ENCODE results near the gene CDK2AP2. TPM values are rescaled to one million over a fixed set of nuclear protein-coding genes. Genes with fewer than 3 reads are reported as not detected.

Gene CDK2AP2
- total and polyA plus RNA-seq, 9 of the 15 experiments (the other 6 are each of a cell fraction or from before 2014, with no cell fraction given) = 4.4 to 47.4 (median 21.7) TPM

DNA sequence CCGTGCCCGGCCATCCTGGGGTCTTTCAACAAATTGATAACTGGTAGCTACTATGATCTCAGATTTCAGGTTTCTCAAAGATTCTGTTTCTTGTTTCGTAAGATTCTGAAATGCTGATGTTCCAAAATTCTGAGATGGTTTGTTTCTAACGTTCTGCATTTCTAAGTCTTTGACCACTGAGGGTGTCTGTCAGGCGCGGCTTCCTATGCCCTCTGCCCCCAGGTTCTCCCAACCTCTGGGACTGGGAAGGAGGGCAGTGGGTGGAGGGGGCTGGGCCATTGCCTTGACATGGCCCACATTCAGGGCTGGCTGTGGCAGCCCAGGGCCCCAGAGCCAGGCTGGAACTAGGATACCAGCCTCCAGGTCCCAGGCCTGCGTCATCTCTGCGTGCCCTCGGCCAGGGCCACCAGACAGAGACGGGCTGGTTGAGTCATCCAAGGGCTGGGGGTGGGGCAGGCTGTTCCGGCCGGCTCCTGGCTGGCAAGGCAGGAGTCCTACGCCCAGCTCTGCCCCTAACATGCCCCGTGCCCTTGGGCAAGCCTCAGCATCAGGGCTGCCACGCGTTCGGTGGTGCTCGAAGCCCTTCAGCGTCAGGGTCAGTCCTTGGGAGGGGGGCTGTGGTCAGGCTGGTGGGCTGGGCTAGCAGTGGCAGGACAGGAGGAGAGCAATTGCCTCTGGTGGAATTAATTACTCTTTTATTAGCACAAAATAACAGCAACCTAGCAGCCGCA is 44.1 kb downstream of the CDK2AP2 start:
- Histone ChIP-seq H3K79me2 (ENCODE audit: control insufficient read depth, insufficient read depth, low read length) (peaks cover 12% of the 10 kb centered on the region), H3K4me2 (ENCODE audit: insufficient read depth, low read length) (peak overlapping the region; percentile 80), H3K4me3 (peak overlapping the region; percentile 75), H4K20me1 (replicated peaks; ENCODE audit: control insufficient read depth, insufficient read depth, low read length) (no peaks in the 10 kb centered on the region), H3K27ac (ENCODE audit: extremely low read depth, low read depth, low read length) (peak overlapping the region; percentile 86), H2AFZ (ENCODE audit: low read depth, low read length) (peak overlapping the region; percentile 84), H3K9me1 (ENCODE audit: control insufficient read depth, insufficient read depth, low read length) (no peaks in the 10 kb centered on the region), H3K9me3 (replicated peaks; ENCODE audit: control insufficient read depth, insufficient read depth, low read depth, low read length) (no peaks in the 10 kb centered on the region), H3K9ac (ENCODE audit: insufficient read depth in 1 of 2, low read depth in 2 of 2, low read length in 2 of 2) (peak overlapping the region; percentile 78 to 87), H3K4me1 (replicated peaks in 1 of 2; ENCODE audit: control insufficient read depth in 2 of 2, insufficient read depth in 2 of 2, low read length in 2 of 2) (peaks cover 20 to 48% of the 10 kb centered on the region in 2 experiments; a peak in 4 of 5 replicates), H3K36me3 (ENCODE audit: control insufficient read depth, insufficient read depth, low read length) (no peaks in the 10 kb centered on the region), H3K27me3 (ENCODE audit: control insufficient read depth in 2 of 2, insufficient read depth in 2 of 2, low read length in 2 of 2) (no peaks in the 10 kb centered on the region)
- ChIA-PET CTCF (ENCODE audit: low intra/inter-chr PET ratio) (no interaction called here), POLR2A (interaction anchor here (0.6 to 1.8 kb wide), 4 partner anchors 12 to 36 kb away, joined by 4 to 5 read pairs (median 4); partner anchors contain the start of gene RPS6KB2)
- FAIRE-seq (no peak), DNase-seq (ENCODE audit: extremely low read depth in 1 of 4, low spot score in 3 of 4) (peak; percentile 73 to 86 (median 80)), ATAC-seq (peak; percentile 75)
- WGBS (ENCODE audit: insufficient coverage, low coverage, missing lambda C conversion rate) = 19% methylated on average over 19 of the region's 20 CpGs
- BruUV-seq (replicated peaks) = TSS peak; percentile 84
- in situ Hi-C loops (cut with MboI) (no loop called here), intact Hi-C loops (cut with micrococcal nuclease) (no loop called here)
- TF ChIP-seq ZNF217 (CRISPR knock-in tag; IDR thresholded peaks at IDR 0.05) (no peak), ZNF324 (CRISPR knock-in tag; IDR thresholded peaks at IDR 0.05) (0 out of 2 replicates have a peak, but pooled peaks have one; percentile 16), NR1H2 (CRISPR knock-in tag; IDR thresholded peaks at IDR 0.05) (no peak), KAT7 (CRISPR knock-in tag; IDR thresholded peaks at IDR 0.05; ENCODE audit: borderline replicate concordance) (no peak; the same call in 1 of the 2 replicates), ZNF263 (CRISPR knock-in tag; IDR thresholded peaks at IDR 0.05; ENCODE audit: borderline replicate concordance) (no peak), L3MBTL2 (IDR thresholded peaks at IDR 0.05) (no peak), ZNF780A (CRISPR knock-in tag; IDR thresholded peaks at IDR 0.05) (no peak), WHSC1 (IDR thresholded peaks at IDR 0.05; ENCODE audit: low read length) (no peak), CBFB (CRISPR knock-in tag; IDR thresholded peaks at IDR 0.05) (peak; percentile 75), NFE2L1 (tag; IDR thresholded peaks at IDR 0.05; ENCODE audit: borderline replicate concordance, low read depth) (no peak)
- TF ChIP-seq, protein P1, sequence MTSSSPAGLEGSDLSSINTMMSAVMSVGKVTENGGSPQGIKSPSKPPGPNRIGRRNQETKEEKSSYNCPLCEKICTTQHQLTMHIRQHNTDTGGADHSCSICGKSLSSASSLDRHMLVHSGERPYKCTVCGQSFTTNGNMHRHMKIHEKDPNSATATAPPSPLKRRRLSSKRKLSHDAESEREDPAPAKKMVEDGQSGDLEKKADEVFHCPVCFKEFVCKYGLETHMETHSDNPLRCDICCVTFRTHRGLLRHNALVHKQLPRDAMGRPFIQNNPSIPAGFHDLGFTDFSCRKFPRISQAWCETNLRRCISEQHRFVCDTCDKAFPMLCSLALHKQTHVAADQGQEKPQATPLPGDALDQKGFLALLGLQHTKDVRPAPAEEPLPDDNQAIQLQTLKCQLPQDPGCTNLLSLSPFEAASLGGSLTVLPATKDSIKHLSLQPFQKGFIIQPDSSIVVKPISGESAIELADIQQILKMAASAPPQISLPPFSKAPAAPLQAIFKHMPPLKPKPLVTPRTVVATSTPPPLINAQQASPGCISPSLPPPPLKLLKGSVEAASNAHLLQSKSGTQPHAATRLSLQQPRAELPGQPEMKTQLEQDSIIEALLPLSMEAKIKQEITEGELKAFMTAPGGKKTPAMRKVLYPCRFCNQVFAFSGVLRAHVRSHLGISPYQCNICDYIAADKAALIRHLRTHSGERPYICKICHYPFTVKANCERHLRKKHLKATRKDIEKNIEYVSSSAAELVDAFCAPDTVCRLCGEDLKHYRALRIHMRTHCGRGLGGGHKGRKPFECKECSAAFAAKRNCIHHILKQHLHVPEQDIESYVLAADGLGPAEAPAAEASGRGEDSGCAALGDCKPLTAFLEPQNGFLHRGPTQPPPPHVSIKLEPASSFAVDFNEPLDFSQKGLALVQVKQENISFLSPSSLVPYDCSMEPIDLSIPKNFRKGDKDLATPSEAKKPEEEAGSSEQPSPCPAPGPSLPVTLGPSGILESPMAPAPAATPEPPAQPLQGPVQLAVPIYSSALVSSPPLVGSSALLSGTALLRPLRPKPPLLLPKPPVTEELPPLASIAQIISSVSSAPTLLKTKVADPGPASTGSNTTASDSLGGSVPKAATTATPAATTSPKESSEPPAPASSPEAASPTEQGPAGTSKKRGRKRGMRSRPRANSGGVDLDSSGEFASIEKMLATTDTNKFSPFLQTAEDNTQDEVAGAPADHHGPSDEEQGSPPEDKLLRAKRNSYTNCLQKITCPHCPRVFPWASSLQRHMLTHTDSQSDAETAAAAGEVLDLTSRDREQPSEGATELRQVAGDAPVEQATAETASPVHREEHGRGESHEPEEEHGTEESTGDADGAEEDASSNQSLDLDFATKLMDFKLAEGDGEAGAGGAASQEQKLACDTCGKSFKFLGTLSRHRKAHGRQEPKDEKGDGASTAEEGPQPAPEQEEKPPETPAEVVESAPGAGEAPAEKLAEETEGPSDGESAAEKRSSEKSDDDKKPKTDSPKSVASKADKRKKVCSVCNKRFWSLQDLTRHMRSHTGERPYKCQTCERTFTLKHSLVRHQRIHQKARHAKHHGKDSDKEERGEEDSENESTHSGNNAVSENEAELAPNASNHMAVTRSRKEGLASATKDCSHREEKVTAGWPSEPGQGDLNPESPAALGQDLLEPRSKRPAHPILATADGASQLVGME (CRISPR knock-in tag; IDR thresholded peaks at IDR 0.05) = peak; percentile 37
- TF ChIP-seq, protein P2, sequence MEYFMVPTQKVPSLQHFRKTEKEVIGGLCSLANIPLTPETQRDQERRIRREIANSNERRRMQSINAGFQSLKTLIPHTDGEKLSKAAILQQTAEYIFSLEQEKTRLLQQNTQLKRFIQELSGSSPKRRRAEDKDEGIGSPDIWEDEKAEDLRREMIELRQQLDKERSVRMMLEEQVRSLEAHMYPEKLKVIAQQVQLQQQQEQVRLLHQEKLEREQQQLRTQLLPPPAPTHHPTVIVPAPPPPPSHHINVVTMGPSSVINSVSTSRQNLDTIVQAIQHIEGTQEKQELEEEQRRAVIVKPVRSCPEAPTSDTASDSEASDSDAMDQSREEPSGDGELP (CRISPR knock-in tag; IDR thresholded peaks at IDR 0.05; ENCODE audit: borderline replicate concordance) = peak; percentile 76
- TF ChIP-seq, protein P3, sequence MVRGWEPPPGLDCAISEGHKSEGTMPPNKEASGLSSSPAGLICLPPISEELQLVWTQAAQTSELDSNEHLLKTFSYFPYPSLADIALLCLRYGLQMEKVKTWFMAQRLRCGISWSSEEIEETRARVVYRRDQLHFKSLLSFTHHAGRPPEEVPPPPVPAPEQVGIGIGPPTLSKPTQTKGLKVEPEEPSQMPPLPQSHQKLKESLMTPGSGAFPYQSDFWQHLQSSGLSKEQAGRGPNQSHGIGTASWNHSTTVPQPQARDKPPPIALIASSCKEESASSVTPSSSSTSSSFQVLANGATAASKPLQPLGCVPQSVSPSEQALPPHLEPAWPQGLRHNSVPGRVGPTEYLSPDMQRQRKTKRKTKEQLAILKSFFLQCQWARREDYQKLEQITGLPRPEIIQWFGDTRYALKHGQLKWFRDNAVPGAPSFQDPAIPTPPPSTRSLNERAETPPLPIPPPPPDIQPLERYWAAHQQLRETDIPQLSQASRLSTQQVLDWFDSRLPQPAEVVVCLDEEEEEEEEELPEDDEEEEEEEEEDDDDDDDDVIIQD (CRISPR knock-in tag; IDR thresholded peaks at IDR 0.05) = no peak
